ENCODE measurements around the gene DCUN1D1.

DNA sequence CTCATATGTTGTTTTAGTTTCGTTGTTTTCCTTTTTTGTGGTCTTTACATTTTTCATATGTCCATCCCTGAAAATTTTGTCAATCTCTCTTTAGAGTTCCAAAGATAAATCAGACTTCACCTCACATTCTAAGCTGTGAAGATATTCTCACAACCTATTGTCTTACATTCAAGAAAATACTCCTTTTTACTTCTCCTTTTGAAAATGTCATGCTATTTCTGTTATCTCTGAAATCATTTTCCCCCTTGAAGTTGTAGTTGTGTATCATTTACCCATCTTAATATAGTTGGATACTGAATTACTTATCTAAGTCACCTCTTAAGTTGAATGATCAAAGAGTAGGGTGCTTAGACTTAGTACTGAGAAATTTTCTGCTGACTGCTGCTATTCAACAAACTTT is 74.3 kb downstream of the DCUN1D1 start:
- TF ChIP-seq, protein P1, sequence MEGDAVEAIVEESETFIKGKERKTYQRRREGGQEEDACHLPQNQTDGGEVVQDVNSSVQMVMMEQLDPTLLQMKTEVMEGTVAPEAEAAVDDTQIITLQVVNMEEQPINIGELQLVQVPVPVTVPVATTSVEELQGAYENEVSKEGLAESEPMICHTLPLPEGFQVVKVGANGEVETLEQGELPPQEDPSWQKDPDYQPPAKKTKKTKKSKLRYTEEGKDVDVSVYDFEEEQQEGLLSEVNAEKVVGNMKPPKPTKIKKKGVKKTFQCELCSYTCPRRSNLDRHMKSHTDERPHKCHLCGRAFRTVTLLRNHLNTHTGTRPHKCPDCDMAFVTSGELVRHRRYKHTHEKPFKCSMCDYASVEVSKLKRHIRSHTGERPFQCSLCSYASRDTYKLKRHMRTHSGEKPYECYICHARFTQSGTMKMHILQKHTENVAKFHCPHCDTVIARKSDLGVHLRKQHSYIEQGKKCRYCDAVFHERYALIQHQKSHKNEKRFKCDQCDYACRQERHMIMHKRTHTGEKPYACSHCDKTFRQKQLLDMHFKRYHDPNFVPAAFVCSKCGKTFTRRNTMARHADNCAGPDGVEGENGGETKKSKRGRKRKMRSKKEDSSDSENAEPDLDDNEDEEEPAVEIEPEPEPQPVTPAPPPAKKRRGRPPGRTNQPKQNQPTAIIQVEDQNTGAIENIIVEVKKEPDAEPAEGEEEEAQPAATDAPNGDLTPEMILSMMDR (IDR thresholded peaks at IDR 0.05): no peak
- TF ChIP-seq POLR2A (IDR thresholded peaks at IDR 0.05): no peak

Data from lower leg skin (tissue), 3 donors.